ENCODE data around the gene ERN1. TPM values are rescaled to one million over a fixed set of nuclear protein-coding genes. Genes with fewer than 3 reads are reported as not detected.

Gene ERN1
- total and polyA plus RNA-seq, 2 of the 13 experiments (the other 11 are each of a cell fraction or from before 2014, with no cell fraction given), result 6.0 to 12.7 TPM

DNA sequence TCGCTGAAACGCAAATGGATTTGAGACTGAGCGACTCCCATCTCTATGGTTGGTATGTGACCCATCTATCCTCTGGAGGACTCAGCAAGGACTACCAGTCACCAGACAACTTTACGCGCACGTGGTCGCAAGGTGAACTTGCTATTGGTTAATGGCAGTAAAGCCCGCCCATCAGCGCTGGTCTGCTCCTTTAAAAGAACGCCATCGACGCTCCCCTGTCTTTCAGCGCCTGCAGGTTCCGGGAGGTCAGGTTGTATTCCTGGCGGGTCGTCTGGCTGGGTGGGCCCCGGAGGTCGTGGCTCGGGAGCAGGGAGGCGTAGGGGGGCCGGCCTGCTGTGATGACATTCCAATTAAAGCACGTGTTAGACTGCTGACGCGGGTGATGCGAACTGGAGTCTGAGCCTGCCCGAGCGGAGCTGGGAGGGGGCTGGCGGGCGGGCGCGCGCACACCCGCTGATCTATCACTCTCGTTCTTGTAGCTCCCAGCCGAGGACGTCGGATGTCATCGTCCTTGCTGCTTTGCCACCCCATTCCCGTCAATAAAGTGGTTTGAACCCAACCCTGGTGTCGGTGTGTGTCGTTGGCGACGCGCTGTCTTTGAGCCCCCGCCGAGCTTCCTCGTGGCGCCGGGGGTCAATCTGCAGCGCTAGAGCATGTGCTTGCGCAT, 15.9 kb upstream of the ERN1 start (continued):
- TF ChIP-seq, protein P1, sequence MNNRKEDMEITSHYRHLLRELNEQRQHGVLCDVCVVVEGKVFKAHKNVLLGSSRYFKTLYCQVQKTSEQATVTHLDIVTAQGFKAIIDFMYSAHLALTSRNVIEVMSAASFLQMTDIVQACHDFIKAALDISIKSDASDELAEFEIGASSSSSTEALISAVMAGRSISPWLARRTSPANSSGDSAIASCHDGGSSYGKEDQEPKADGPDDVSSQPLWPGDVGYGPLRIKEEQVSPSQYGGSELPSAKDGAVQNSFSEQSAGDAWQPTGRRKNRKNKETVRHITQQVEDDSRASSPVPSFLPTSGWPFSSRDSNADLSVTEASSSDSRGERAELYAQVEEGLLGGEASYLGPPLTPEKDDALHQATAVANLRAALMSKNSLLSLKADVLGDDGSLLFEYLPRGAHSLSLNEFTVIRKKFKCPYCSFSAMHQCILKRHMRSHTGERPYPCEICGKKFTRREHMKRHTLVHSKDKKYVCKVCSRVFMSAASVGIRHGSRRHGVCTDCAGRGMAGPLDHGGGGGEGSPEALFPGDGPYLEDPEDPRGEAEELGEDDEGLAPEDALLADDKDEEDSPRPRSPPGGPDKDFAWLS (CRISPR knock-in tag; IDR thresholded peaks at IDR 0.05; ENCODE audit: borderline replicate concordance), result peak; percentile 14; the same call in 1 of the 2 replicates
- TF ChIP-seq ZNF614 (CRISPR knock-in tag; IDR thresholded peaks at IDR 0.05; ENCODE audit: borderline replicate concordance), result peak; percentile 64; the same call in 1 of the 2 replicates
- TF ChIP-seq, protein P2, sequence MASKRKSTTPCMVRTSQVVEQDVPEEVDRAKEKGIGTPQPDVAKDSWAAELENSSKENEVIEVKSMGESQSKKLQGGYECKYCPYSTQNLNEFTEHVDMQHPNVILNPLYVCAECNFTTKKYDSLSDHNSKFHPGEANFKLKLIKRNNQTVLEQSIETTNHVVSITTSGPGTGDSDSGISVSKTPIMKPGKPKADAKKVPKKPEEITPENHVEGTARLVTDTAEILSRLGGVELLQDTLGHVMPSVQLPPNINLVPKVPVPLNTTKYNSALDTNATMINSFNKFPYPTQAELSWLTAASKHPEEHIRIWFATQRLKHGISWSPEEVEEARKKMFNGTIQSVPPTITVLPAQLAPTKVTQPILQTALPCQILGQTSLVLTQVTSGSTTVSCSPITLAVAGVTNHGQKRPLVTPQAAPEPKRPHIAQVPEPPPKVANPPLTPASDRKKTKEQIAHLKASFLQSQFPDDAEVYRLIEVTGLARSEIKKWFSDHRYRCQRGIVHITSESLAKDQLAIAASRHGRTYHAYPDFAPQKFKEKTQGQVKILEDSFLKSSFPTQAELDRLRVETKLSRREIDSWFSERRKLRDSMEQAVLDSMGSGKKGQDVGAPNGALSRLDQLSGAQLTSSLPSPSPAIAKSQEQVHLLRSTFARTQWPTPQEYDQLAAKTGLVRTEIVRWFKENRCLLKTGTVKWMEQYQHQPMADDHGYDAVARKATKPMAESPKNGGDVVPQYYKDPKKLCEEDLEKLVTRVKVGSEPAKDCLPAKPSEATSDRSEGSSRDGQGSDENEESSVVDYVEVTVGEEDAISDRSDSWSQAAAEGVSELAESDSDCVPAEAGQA (IDR thresholded peaks at IDR 0.05; ENCODE audit: low read depth), result no peak
- TF ChIP-seq, protein P2 (CRISPR knock-in tag; IDR thresholded peaks at IDR 0.05; ENCODE audit: borderline replicate concordance), result peak; percentile 94; the same call in 1 of the 2 replicates
- TF ChIP-seq, protein P3, sequence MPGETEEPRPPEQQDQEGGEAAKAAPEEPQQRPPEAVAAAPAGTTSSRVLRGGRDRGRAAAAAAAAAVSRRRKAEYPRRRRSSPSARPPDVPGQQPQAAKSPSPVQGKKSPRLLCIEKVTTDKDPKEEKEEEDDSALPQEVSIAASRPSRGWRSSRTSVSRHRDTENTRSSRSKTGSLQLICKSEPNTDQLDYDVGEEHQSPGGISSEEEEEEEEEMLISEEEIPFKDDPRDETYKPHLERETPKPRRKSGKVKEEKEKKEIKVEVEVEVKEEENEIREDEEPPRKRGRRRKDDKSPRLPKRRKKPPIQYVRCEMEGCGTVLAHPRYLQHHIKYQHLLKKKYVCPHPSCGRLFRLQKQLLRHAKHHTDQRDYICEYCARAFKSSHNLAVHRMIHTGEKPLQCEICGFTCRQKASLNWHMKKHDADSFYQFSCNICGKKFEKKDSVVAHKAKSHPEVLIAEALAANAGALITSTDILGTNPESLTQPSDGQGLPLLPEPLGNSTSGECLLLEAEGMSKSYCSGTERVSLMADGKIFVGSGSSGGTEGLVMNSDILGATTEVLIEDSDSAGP (CRISPR knock-in tag; IDR thresholded peaks at IDR 0.05; ENCODE audit: borderline replicate concordance), result peak; percentile 97
- no peak for TF ChIP-seq RORA (CRISPR knock-in tag; IDR thresholded peaks at IDR 0.05)
- TF ChIP-seq SP140L (CRISPR knock-in tag; IDR thresholded peaks at IDR 0.05; ENCODE audit: borderline replicate concordance), result peak; percentile 86; the same call in 1 of the 2 replicates
- peak; percentile 11; the same call in 1 of the 2 replicates for TF ChIP-seq ETV6 (CRISPR knock-in tag; conservative IDR thresholded peaks at IDR 0.05)
- no peak for TF ChIP-seq ZFP37 (CRISPR knock-in tag; IDR thresholded peaks at IDR 0.05; ENCODE audit: borderline replicate concordance)
- TF ChIP-seq, protein P4, sequence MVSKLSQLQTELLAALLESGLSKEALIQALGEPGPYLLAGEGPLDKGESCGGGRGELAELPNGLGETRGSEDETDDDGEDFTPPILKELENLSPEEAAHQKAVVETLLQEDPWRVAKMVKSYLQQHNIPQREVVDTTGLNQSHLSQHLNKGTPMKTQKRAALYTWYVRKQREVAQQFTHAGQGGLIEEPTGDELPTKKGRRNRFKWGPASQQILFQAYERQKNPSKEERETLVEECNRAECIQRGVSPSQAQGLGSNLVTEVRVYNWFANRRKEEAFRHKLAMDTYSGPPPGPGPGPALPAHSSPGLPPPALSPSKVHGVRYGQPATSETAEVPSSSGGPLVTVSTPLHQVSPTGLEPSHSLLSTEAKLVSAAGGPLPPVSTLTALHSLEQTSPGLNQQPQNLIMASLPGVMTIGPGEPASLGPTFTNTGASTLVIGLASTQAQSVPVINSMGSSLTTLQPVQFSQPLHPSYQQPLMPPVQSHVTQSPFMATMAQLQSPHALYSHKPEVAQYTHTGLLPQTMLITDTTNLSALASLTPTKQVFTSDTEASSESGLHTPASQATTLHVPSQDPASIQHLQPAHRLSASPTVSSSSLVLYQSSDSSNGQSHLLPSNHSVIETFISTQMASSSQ (IDR thresholded peaks at IDR 0.05; ENCODE audit: low read depth), result 0 out of 2 replicates have a peak, but pooled peaks have one; percentile 32
- TF ChIP-seq, protein P4 (CRISPR knock-in tag; IDR thresholded peaks at IDR 0.05; ENCODE audit: borderline replicate concordance), result peak; percentile 83; the same call in 1 of the 2 replicates
- peak; percentile 91; the same call in 1 of the 2 replicates for TF ChIP-seq NCOA1 (CRISPR knock-in tag; IDR thresholded peaks at IDR 0.05)
- TF ChIP-seq NR2F6 (IDR thresholded peaks at IDR 0.05), result peak; percentile 76
- TF ChIP-seq NR2F6 (CRISPR knock-in tag; IDR thresholded peaks at IDR 0.05), result peak; percentile 35; the same call in 1 of the 2 replicates

Data from HepG2 (cell line).